Measurements from ENCODE around the gene PIM3.

Gene PIM3

GRCh38 chr22:49991167-49991566 lies 30.6 kb downstream of the PIM3 start:
- TF ChIP-seq, protein P1, sequence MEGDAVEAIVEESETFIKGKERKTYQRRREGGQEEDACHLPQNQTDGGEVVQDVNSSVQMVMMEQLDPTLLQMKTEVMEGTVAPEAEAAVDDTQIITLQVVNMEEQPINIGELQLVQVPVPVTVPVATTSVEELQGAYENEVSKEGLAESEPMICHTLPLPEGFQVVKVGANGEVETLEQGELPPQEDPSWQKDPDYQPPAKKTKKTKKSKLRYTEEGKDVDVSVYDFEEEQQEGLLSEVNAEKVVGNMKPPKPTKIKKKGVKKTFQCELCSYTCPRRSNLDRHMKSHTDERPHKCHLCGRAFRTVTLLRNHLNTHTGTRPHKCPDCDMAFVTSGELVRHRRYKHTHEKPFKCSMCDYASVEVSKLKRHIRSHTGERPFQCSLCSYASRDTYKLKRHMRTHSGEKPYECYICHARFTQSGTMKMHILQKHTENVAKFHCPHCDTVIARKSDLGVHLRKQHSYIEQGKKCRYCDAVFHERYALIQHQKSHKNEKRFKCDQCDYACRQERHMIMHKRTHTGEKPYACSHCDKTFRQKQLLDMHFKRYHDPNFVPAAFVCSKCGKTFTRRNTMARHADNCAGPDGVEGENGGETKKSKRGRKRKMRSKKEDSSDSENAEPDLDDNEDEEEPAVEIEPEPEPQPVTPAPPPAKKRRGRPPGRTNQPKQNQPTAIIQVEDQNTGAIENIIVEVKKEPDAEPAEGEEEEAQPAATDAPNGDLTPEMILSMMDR (IDR thresholded peaks at IDR 0.05) = no peak
- H3K4me3 ChIP-seq = no peak overlapping the region
- DNase-seq (ENCODE audit: low spot score) = no peak
- H3K27ac ChIP-seq = no peak overlapping the region

GRCh38 chr22:49991907-49992533 lies 31.4 kb downstream of the PIM3 start:
- TF ChIP-seq, protein P1 (IDR thresholded peaks at IDR 0.05) = no peak
- H3K4me3 ChIP-seq = no peak overlapping the region
- no peak for DNase-seq (ENCODE audit: low spot score)
- H3K27ac ChIP-seq = no peak overlapping the region

GRCh38 chr22:49992921-49993648 lies 32.5 kb downstream of the PIM3 start:
- DNase-seq (ENCODE audit: low spot score) = no peak
- no peak overlapping the region for H3K27ac ChIP-seq
- TF ChIP-seq, protein P1 (IDR thresholded peaks at IDR 0.05) = no peak
- no peak overlapping the region for H3K4me3 ChIP-seq

GRCh38 chr22:49993649-49994360 lies 33.2 kb downstream of the PIM3 start:
- no peak for DNase-seq (ENCODE audit: low spot score)
- no peak overlapping the region for H3K27ac ChIP-seq
- TF ChIP-seq, protein P1 (IDR thresholded peaks at IDR 0.05) = no peak

GRCh38 chr22:49994361-49995040 lies 33.9 kb downstream of the PIM3 start:
- TF ChIP-seq, protein P1 (IDR thresholded peaks at IDR 0.05) = no peak
- H3K27ac ChIP-seq = no peak overlapping the region
- DNase-seq (ENCODE audit: low spot score) = no peak
- H3K4me3 ChIP-seq = no peak overlapping the region

More at GRCh38 chr22:49993649-49994360, 33.2 kb downstream of the PIM3 start:
- no peak overlapping the region for H3K4me3 ChIP-seq

GRCh38 chr22:49995041-49995360 lies 34.4 kb downstream of the PIM3 start:
- TF ChIP-seq, protein P1 (IDR thresholded peaks at IDR 0.05) = no peak
- DNase-seq (ENCODE audit: low spot score) = no peak
- H3K4me3 ChIP-seq = no peak overlapping the region
- H3K27ac ChIP-seq = no peak overlapping the region
